Prostate gland (tissue), 2 donors: Measurements from ENCODE around the gene SEMA6A. TPM values are rescaled to one million over a fixed set of nuclear protein-coding genes. Genes with fewer than 3 reads are reported as not detected.

Experiments used
- DNase-seq: peaks from one replicate; pipeline ENCODE4 v3.0.0-alpha.2; 2019; ENCODE audit warnings: low spot score
- H3K27ac ChIP-seq, 2 donors: fragments of 200-600 bp; sonication (generic); 2 replicates each; pipeline ENCODE4 v1.5.1; 2017 to 2019
- H3K27me3 ChIP-seq: fragments of 200-600 bp; sonication (generic); replicated peaks from 2 replicates; pipeline ENCODE4 v1.5.1; 2019; ENCODE audit not compliant: insufficient read depth
- H3K36me3 ChIP-seq, 2 donors: fragments of 200-600 bp; sonication (generic); 1 replicate in 1 of 2; 2 replicates in 1 of 2; pipeline versions ENCODE4 v1.5.1 to v1.8.1; 2017 to 2019
- H3K4me1 ChIP-seq: fragments of 200-600 bp; sonication (generic); replicated peaks from 2 replicates; pipeline ENCODE4 v1.5.1; 2019
- H3K4me3 ChIP-seq, 2 donors: fragments of 200-600 bp; sonication (generic); 2 replicates each; pipeline ENCODE4 v1.5.1; 2017 to 2019
- H3K9me3 ChIP-seq: fragments of 200-600 bp; sonication (generic); 2 replicates; pipeline ENCODE4 v1.5.1; 2017
- POLR2A ChIP-seq: fragments of 450-650 bp; IDR thresholded peaks from one replicate; pipeline ENCODE4 v1.6.1; 2016; ENCODE audit warnings: antibody characterized with exemption, mild to moderate bottlenecking
- POLR2AphosphoS5 ChIP-seq: sonication (generic); formaldehyde crosslinking; IDR thresholded peaks from one replicate; pipeline ENCODE4 v1.6.1; 2017; ENCODE audit warnings: antibody characterized with exemption
- WGBS: methylation state at CpG from one replicate; pipeline ENCODE4 v1.1.5; 2018; 5-methylcytosine and 5-hydroxymethylcytosine counted together
- intact Hi-C: fragments of 100-400 bp; cut with DNase I; formaldehyde crosslinking; loops from one replicate; pipeline ENCODE4 v1.14.2; 2022
- total RNA-seq, 2 donors: library from RNA; depleted of rRNA; stranded (reverse); fragments of >200 nt; gene quantifications; one replicate each; pipeline ENCODE4 v1.1.0, GENCODE V29; 2016
- TF ChIP-seq, protein P1 (sequence below), 4 experiments: fragments of 200-600 bp in 2 of 4; fragments of 450-650 bp in 2 of 4; sonication (generic) in 2 of 4; IDR thresholded peaks; 1 replicate in 3 of 4; 2 replicates in 1 of 4; pipeline ENCODE4 v1.5.1; 2016 to 2019; ENCODE audit warnings: antibody characterized with exemption in 4 of 4, mild to moderate bottlenecking in 2 of 4, moderate library complexity in 2 of 4

SEMA6A gene
- total RNA-seq, 2 donors from 2014 or later: 12.8 to 57.1 TPM

DNA sequence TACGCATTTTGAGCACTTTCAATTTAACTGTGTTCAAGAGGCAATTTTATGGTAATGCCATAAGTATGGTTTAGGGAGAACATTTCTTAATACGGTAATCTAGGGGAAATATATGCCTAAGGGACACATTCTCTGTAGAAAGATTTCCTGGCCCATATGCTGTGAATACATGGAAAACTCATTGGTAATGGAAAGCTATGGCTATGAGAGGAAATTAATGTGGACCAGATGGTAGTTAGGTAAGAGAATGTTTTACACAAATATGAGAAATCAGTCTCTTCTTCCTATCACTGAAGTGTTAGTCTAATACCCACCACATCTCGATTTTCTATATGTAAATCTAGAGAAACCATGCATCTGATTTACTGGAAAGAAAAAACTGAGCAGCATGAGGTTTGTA is 105.0 kb downstream of the SEMA6A start:
- TF ChIP-seq POLR2AphosphoS5: no peak
- H3K4me1 ChIP-seq: no peaks in the 10 kb centered on the region
- WGBS: 80% methylated on average over 3 of the region's 3 CpGs
- H3K27ac ChIP-seq: no peak overlapping the region
- H3K4me3 ChIP-seq: no peak overlapping the region
- DNase-seq: no peak
- H3K27me3 ChIP-seq: no peaks in the 10 kb centered on the region
- H3K36me3 ChIP-seq: no peaks in the 10 kb centered on the region
- no peaks in the 10 kb centered on the region for H3K9me3 ChIP-seq
- intact Hi-C loops: no loop called here

DNA sequence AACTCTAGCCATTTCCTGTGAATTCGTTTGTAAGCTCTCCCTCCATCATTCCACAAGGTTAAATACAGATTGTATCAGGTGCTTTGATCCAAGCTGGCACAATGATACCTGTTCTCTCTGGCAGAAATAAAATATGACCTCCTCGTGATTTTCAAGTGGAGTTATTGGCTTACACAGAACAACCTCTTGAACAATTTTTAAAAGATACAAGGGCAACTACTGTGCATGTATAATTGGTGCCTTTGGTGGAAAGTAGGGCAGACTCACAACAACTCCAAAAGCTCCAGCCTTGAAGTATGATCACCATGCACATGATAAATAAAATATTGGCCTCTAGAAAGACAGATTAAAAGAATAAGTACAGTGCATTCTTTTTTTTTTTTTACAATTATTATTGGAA is 106.0 kb downstream of the SEMA6A start:
- Histone ChIP-seq H3K27ac (no peak overlapping the region), H3K9me3 (no peaks in the 10 kb centered on the region), H3K4me3 (no peak overlapping the region), H3K27me3 (no peaks in the 10 kb centered on the region), H3K4me1 (no peaks in the 10 kb centered on the region), H3K36me3 (no peaks in the 10 kb centered on the region)
- intact Hi-C loops: no loop called here
- no peak for DNase-seq
- TF ChIP-seq, protein P1, sequence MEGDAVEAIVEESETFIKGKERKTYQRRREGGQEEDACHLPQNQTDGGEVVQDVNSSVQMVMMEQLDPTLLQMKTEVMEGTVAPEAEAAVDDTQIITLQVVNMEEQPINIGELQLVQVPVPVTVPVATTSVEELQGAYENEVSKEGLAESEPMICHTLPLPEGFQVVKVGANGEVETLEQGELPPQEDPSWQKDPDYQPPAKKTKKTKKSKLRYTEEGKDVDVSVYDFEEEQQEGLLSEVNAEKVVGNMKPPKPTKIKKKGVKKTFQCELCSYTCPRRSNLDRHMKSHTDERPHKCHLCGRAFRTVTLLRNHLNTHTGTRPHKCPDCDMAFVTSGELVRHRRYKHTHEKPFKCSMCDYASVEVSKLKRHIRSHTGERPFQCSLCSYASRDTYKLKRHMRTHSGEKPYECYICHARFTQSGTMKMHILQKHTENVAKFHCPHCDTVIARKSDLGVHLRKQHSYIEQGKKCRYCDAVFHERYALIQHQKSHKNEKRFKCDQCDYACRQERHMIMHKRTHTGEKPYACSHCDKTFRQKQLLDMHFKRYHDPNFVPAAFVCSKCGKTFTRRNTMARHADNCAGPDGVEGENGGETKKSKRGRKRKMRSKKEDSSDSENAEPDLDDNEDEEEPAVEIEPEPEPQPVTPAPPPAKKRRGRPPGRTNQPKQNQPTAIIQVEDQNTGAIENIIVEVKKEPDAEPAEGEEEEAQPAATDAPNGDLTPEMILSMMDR (IDR thresholded peaks at IDR 0.05): no peak
- no peak for TF ChIP-seq POLR2A
- TF ChIP-seq POLR2AphosphoS5: no peak
- WGBS: 76% methylated on average over 2 of the region's 2 CpGs

DNA sequence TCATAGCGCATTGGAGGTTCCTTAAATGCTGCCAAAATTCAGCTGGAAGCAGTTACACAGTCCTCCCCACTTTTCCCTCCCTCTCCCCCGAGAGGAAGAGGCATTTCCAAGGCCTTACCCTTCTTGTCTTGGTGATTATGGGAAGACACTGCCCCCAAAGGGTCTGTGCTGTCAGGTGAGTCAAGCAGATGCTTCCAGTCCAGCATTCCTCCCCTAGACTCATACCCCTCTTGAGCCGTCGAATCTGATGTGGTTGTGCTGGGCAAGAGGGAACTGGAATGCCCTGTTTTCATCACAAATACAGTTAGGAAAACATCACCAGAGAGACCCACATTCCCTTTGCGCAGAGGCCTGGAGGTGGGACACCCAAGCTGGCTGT is 107.2 kb downstream of the SEMA6A start:
- 95% methylated on average over 5 of the region's 5 CpGs for WGBS
- intact Hi-C loops: no loop called here
- TF ChIP-seq POLR2AphosphoS5 (no peak), POLR2A (no peak)
- TF ChIP-seq, protein P1 (IDR thresholded peaks at IDR 0.05): no peak
- Histone ChIP-seq H3K9me3 (no peaks in the 10 kb centered on the region), H3K36me3 (no peaks in the 10 kb centered on the region), H3K27me3 (no peaks in the 10 kb centered on the region), H3K27ac (no peak overlapping the region), H3K4me3 (no peak overlapping the region), H3K4me1 (no peaks in the 10 kb centered on the region)
- DNase-seq: no peak

DNA sequence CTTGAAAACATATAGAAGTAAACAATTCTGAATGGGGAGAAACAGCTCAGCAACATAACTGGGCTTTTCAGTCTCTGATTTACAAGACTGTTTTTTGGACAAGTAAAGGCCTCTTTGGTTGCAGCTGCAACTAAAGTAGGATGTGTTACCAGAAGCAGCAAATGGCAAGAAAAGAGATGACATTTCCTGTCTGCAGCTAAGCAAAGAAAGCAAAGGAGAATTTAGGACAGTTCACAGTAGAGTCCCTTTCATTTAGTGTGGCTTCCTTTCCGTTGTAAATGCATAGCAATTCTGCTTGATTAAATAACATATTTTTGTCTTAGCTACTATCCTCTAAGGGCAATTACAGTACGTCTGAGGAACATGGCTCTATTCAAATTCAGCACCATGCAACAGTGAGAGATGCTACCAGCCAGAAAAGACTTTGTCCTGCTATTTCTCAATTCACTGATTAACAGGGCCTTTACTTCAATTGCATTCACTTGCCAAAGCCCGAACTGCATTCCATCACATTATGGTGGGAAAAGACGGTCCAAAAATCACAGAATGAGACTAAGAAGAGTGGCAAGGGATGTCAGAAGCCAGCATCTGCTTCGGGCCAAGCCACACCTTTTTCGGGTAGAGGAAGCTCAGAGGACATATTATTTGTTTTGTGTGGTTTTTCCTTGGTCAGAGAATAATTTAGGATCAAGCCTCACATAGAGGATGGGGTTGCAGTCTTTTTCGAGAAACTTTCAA is 107.7 kb downstream of the SEMA6A start:
- WGBS: 88% methylated on average over 7 of the region's 7 CpGs
- Histone ChIP-seq H3K9me3 (no peaks in the 10 kb centered on the region), H3K36me3 (no peaks in the 10 kb centered on the region), H3K4me1 (no peaks in the 10 kb centered on the region), H3K27ac (no peak overlapping the region), H3K27me3 (no peaks in the 10 kb centered on the region), H3K4me3 (no peak overlapping the region)
- no peak for DNase-seq
- TF ChIP-seq POLR2AphosphoS5 (no peak), POLR2A (no peak)
- TF ChIP-seq, protein P1 (IDR thresholded peaks at IDR 0.05): no peak
- intact Hi-C loops: no loop called here

DNA sequence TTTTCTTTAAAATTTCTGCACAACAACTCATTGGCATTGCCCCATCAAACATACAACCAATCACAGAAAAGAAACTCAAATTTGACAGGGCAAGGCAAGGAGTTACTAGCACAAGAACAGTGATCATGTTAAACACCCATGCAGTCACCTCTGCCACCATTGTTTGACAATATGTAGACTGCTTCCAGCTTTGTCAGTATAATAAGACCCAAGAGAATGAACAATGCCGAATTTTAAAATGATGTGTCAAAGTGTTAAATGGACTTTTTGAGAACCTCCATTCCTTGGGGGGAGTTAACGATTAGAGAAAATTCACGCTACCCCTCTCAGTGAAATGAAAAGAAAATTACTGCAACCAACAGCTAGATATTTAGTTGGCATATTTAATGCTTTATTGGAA is 109.2 kb downstream of the SEMA6A start:
- H3K4me1 ChIP-seq: no peaks in the 10 kb centered on the region
- no peaks in the 10 kb centered on the region for H3K27me3 ChIP-seq
- no peaks in the 10 kb centered on the region for H3K36me3 ChIP-seq
- no peaks in the 10 kb centered on the region for H3K9me3 ChIP-seq
- no peak overlapping the region for H3K4me3 ChIP-seq
- no peak for DNase-seq
- WGBS: 98% methylated on average over 3 of the region's 3 CpGs
- TF ChIP-seq POLR2AphosphoS5 (no peak), POLR2A (no peak)
- TF ChIP-seq, protein P1 (IDR thresholded peaks at IDR 0.05): no peak
- intact Hi-C loops: no loop called here
- no peak overlapping the region for H3K27ac ChIP-seq
